ENCODE measurements around the gene PAK6.
A peak's percentile ranks its signal among the peaks of the same experiment; 100 is the strongest.

Gene PAK6

DNA sequence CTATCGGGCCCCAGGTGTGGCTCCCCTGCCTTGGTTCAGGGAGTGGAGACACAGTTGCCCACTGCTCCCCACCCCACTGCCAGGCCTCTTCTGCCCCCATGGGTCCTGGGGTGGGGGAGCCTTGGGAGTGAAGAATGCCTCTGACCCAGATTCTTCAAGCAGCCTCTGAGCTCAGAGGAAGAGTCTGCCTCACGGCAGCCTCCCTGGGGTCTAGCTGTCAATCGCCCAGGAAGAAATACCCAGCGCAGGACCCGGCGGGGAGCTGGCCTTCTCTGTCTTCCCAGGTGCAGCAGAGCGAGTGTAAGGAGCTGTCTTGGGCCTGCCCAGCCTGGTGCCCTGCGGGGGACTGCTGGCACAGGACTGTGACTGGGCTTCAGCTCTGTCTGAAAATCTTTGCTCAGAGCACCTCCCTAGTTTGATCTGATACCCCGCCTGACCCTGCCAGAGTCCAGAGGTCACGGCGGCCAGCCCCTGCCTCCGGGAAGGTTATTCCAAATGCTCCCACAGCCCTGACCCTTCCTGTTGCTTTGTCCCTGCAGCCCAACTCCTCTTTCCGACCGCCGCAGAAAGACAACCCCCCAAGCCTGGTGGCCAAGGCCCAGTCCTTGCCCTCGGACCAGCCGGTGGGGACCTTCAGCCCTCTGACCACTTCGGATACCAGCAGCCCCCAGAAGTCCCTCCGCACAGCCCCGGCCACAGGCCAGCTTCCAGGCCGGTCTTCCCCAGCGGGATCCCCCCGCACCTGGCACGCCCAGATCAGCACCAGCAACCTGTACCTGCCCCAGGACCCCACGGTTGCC lies 33.0 kb downstream of the PAK6 start:
- no peak overlapping the region for H3K9ac ChIP-seq (ENCODE audit: low read depth, low read length)
- no peaks in the 10 kb centered on the region for H3K36me3 ChIP-seq (ENCODE audit: insufficient read depth, low read length)
- H3K4me1 ChIP-seq (ENCODE audit: insufficient read depth, low read length) = peaks cover 3% of the 10 kb centered on the region; the same call in 1 of the 2 replicates
- no peaks in the 10 kb centered on the region for H3K9me3 ChIP-seq (ENCODE audit: control insufficient read depth, insufficient read depth, low read length)

DNA sequence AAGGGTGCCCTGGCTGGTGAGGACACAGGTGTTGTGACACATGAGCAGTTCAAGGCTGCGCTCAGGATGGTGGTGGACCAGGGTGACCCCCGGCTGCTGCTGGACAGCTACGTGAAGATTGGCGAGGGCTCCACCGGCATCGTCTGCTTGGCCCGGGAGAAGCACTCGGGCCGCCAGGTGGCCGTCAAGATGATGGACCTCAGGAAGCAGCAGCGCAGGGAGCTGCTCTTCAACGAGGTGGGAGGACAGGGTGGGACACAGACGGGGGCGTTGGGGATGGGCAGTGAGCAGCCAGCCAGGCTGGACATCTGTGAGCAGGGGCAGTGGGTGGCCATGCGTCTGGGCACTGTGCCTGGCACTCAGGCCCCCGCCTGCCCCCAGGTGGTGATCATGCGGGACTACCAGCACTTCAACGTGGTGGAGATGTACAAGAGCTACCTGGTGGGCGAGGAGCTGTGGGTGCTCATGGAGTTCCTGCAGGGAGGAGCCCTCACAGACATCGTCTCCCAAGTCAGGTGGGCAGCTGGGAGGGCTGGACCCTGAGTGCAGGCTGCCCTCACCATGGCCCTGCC lies 33.7 kb downstream of the PAK6 start:
- Histone ChIP-seq H3K9ac (ENCODE audit: low read depth, low read length) (no peak overlapping the region), H3K36me3 (ENCODE audit: insufficient read depth, low read length) (no peaks in the 10 kb centered on the region), H3K9me3 (ENCODE audit: control insufficient read depth, insufficient read depth, low read length) (no peaks in the 10 kb centered on the region), H3K4me1 (ENCODE audit: insufficient read depth, low read length) (no peaks in the 10 kb centered on the region; the same call in 1 of the 2 replicates)

DNA sequence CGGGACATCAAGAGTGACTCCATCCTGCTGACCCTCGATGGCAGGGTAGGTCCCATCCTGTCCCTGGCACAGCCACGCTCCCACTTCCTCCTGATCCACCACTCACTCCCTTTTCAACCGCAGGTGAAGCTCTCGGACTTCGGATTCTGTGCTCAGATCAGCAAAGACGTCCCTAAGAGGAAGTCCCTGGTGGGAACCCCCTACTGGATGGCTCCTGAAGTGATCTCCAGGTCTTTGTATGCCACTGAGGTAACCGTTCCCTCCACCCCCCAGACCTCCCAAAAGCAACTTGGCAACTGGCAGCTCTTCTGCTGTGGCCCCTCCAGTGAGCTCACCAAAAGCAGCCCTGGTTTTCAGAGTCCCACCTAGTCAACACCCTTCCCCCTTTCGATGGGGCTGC lies 34.6 kb downstream of the PAK6 start:
- no peaks in the 10 kb centered on the region for H3K9me3 ChIP-seq (ENCODE audit: control insufficient read depth, insufficient read depth, low read length)
- H3K36me3 ChIP-seq (ENCODE audit: insufficient read depth, low read length) = no peaks in the 10 kb centered on the region
- no peaks in the 10 kb centered on the region for H3K4me1 ChIP-seq (ENCODE audit: insufficient read depth, low read length)
- H3K9ac ChIP-seq (ENCODE audit: low read depth, low read length) = no peak overlapping the region

DNA sequence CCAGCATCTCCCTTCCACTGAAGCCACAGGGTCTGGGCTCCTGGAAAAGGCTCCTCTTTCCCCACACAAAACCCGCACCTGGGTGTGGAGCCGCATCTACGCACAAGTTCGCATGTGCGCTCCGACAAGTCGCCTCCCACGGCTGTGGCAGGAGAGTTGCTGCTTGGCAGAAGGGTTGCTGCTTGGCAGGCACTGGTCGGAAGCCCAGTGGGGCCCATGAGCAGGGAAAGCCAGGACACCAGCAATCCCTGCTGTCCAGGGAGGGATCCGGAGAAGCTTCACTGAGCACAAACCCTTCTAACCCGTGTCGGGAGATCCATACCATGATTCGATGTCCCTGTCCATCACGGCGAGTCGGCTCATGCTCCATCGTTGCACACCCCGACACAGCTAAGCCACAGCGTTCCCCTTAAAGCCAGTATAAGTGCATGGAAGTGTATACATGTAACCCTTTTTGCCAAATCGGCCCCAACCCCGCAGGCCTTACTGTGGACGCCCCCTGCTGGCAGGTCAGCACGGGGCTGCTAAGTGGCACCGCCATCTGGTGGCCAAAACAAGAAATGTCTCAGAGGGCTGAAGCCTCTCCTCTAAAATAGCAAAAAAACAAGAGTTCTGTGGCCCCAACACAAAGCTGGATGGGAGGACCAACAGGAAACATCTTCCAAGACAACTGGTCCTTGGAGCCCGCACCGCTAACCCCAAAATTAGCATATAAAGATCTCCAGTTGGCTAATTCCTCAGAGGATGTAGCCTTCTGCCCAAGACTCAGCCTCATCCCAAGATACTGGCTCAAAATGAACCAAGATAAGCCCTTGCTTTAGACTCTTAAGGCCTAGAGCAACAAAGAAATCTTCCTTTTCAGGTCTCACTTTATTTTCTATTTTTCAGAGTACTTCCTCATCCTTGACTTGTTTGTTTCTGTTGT lies 35.7 kb downstream of the PAK6 start:
- peaks cover 5% of the 10 kb centered on the region; the same call in 1 of the 2 replicates for H3K4me1 ChIP-seq (ENCODE audit: insufficient read depth, low read length)
- no peaks in the 10 kb centered on the region for H3K36me3 ChIP-seq (ENCODE audit: insufficient read depth, low read length)
- H3K9me3 ChIP-seq (ENCODE audit: control insufficient read depth, insufficient read depth, low read length) = no peaks in the 10 kb centered on the region
- no peak overlapping the region for H3K9ac ChIP-seq (ENCODE audit: low read depth, low read length)

DNA sequence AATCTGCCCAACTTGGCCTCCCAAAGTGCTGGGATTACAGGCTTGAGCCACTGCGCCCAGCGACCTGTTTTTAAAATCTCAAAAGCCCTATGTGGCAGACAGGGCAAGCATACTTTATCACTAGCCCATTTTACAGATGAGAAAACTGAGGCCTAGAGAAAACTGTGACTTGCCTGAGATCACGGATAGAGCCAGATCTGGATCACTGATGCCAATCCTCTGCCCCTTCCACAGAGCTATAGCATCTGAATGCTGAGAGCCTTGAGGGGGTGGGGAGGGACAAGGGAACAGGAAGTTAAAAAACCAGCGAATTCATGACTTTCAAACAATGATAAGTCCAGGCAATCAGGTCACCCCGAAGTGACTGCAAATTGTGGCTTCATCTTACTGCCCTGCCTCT lies 36.7 kb downstream of the PAK6 start:
- H3K9ac ChIP-seq (ENCODE audit: low read depth, low read length) = no peak overlapping the region
- H3K36me3 ChIP-seq (ENCODE audit: insufficient read depth, low read length) = no peaks in the 10 kb centered on the region
- peaks cover 5% of the 10 kb centered on the region for H3K4me1 ChIP-seq (ENCODE audit: insufficient read depth, low read length)
- H3K9me3 ChIP-seq (ENCODE audit: control insufficient read depth, insufficient read depth, low read length) = no peaks in the 10 kb centered on the region

DNA sequence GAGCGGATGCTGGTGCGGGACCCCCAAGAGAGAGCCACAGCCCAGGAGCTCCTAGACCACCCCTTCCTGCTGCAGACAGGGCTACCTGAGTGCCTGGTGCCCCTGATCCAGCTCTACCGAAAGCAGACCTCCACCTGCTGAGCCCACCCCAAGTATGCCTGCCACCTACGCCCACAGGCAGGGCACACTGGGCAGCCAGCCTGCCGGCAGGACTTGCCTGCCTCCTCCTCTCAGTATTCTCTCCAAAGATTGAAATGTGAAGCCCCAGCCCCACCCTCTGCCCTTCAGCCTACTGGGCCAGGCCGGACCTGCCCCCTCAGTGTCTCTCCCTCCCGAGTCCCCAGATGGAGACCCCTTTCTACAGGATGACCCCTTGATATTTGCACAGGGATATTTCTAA lies 37.1 kb downstream of the PAK6 start:
- Histone ChIP-seq H3K4me1 (ENCODE audit: insufficient read depth, low read length) (peaks cover 9% of the 10 kb centered on the region), H3K36me3 (ENCODE audit: insufficient read depth, low read length) (no peaks in the 10 kb centered on the region), H3K9me3 (ENCODE audit: control insufficient read depth, insufficient read depth, low read length) (no peaks in the 10 kb centered on the region), H3K9ac (ENCODE audit: low read depth, low read length) (no peak overlapping the region)

DNA sequence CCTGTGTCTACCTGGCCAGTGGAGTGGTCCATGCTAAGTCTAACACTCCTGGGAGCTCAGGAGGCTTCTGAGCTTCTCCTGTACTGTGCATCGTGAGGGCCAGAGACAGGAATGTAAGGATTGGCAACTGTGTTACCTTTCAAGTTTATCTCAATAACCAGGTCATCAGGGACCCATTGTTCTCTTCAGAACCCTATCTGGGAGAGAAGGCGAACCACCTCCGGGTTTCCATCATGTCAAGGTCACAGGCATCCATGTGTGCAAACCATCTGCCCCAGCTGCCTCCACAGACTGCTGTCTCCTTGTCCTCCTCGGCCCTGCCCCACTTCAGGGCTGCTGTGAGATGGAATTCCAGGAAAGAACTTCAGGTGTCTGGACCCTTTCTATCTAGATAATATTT lies 38.1 kb downstream of the PAK6 start:
- Histone ChIP-seq H3K4me1 (ENCODE audit: insufficient read depth, low read length) (peaks cover 9% of the 10 kb centered on the region), H3K9ac (ENCODE audit: low read depth, low read length) (no peak overlapping the region), H3K9me3 (ENCODE audit: control insufficient read depth, insufficient read depth, low read length) (no peaks in the 10 kb centered on the region), H3K36me3 (ENCODE audit: insufficient read depth, low read length) (no peaks in the 10 kb centered on the region)

DNA sequence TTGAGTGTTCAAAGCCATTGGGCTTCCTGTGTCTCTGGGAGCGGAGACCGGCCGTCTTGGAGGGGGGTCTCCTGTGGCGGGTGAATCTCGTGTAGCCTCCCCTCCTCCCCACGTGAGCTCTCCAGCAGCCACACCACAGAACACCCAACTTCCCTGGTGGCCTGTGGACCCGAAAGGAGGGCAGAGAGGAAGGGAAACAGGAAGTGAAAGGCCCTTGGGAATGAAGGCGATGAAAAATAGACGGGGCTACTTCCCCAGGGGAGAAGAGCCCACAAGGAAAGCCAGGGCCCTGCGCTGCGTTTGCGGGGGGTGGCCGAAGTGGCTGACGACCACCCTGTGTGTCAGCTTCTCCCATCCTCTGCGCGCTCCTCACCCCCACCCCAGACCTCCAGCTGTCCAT lies 38.6 kb downstream of the PAK6 start:
- Histone ChIP-seq H3K36me3 (ENCODE audit: insufficient read depth, low read length) (no peaks in the 10 kb centered on the region), H3K9me3 (ENCODE audit: control insufficient read depth, insufficient read depth, low read length) (no peaks in the 10 kb centered on the region), H3K4me1 (ENCODE audit: insufficient read depth, low read length) (peaks cover 9% of the 10 kb centered on the region), H3K9ac (ENCODE audit: low read depth, low read length) (no peak overlapping the region)

DNA sequence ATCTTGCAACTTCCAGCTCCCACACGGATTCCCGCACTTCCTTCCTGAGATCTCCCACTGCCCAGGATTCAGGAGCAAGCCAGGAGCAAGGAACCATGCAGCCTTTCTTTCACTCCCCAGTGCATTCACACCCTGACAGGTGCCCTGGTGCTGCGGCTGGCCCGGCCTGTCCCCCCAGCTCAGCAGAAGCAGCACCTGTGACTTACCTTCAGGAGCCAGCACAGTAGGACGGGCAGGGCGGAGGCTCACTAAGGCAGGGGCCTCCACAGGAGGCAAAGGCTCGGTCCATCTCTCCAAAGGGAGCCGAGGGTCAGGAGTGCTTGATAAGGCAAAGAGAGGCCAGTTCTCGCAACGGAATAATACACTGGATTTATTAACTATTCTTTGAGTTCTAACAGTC lies 39.2 kb downstream of the PAK6 start:
- Histone ChIP-seq H3K9ac (ENCODE audit: low read depth, low read length) (no peak overlapping the region), H3K4me1 (ENCODE audit: insufficient read depth, low read length) (peaks cover 9% of the 10 kb centered on the region), H3K9me3 (ENCODE audit: control insufficient read depth, insufficient read depth, low read length) (no peaks in the 10 kb centered on the region), H3K36me3 (ENCODE audit: insufficient read depth, low read length) (no peaks in the 10 kb centered on the region)

DNA sequence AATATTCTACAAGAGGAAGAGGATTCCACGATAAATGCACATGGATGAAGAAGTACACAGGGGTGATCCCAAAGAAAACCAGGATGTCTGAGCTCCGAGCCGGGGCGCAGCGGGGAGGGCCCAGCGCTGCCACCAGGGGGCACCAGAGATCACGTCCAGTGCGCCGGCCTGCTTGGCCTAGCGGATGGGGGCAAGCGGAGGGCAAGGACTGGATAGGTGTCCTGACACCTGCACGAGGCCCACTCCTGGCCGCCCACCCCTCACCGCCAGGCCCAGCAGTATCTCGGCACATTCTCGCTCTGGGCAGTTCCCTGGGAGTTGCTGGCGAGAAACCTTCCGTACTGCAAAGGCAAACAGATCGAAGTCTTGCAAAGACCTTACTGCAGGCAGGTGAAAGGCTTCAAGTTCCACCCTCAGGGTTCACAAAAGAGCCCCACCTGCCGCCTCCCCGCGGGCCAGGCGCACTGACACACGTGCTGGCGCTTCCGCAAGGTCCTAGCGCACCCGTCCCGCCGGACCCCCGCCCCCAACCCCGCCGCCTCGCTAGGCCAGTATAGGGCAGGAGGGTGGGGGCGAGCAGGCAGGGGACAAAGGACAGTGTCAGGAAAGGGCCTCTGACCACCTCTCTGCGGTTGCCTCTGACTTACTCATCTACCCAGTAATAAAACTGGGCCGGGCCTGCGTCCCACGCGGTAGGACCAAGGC lies 40.7 kb downstream of the PAK6 start:
- peak overlapping the region; percentile 49 for H3K9ac ChIP-seq (ENCODE audit: low read depth, low read length)
- H3K36me3 ChIP-seq (ENCODE audit: insufficient read depth, low read length) = no peaks in the 10 kb centered on the region
- no peaks in the 10 kb centered on the region for H3K9me3 ChIP-seq (ENCODE audit: control insufficient read depth, insufficient read depth, low read length)
- peaks cover 9% of the 10 kb centered on the region for H3K4me1 ChIP-seq (ENCODE audit: insufficient read depth, low read length)

DNA sequence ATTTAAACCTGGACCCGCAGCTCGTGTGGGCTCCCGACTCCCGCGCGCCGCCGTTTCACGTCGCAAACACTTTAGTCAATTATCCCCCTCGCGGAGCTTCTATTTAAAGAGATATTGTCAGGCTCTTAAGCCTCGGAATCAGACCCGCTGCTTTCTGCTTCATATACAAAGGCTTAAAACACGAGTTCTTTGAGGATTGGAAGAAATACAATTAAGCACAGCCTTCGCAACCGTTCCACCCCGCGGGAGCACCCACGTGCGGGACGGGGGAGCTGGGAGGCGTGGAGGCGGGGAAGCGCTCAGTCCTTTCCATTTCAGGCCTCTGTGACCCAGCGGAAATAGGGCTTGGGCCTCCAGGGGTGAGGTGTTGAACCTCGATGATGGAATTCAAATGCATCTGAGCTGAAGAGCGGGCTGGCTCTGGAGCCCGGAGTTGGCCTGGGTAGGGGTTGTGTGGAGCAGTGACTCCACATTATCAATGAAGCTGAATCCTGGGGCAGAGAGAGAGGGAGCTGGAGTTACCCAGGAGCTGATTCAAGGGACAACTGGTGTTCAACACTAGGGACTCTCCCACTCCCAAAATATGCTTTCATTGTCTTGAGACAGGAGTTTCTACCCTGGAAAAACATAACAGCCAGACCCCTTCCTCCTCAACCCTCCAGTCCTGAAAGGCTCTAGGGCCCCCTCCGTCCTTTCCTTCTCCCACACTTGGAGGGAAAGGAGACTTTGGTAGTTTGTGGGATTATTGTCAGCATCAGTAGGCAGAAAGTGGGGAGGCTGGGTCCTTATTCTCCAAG lies 41.6 kb downstream of the PAK6 start:
- H3K4me1 ChIP-seq (ENCODE audit: insufficient read depth, low read length) = peaks cover 16% of the 10 kb centered on the region

DNA sequence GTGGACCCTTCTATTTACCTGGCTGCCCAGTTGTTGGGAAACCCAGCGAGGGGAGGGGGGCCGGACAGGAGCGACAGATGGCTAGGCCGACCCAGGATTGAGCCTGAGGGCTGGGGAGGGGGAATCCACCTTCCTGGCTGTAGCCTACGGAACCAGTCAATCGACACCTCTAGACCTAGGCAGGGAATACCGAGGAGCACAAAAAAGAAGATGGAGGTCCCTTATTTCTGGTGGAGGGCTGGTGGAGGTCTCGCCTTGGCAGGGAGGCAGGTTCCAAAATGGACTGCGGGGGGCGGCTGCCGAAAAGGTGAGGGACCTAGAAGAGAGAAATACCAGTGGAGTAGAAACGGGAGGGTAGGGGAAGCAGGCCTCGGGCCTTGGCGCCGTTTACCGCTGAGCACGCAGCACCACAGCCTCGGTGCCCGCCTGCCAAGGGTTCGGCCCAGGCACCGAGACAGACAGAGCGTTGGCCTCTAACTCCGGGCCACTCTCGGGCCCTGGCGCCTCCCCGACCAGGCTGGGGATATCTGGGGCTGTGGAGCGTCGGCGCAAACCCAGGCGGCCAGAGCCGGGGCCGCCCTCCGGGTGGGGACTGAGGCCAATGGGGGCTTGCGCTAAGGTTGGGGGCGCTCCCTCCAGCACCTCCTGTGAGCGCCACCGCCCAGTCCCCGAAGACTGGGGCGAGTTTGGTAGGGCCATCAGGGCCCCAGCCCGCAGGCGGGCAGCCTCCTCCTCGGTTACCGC lies 42.4 kb downstream of the PAK6 start:
- H3K36me3 ChIP-seq (ENCODE audit: insufficient read depth, low read length) = no peaks in the 10 kb centered on the region
- H3K9ac ChIP-seq (ENCODE audit: low read depth, low read length) = peak overlapping the region; percentile 57; the same call in 1 of the 2 replicates
- peaks cover 23% of the 10 kb centered on the region for H3K4me1 ChIP-seq (ENCODE audit: insufficient read depth, low read length)
- no peaks in the 10 kb centered on the region for H3K9me3 ChIP-seq (ENCODE audit: control insufficient read depth, insufficient read depth, low read length)

More for the DNA sequence above, 41.6 kb downstream of the PAK6 start:
- Histone ChIP-seq H3K36me3 (ENCODE audit: insufficient read depth, low read length) (no peaks in the 10 kb centered on the region), H3K9me3 (ENCODE audit: control insufficient read depth, insufficient read depth, low read length) (no peaks in the 10 kb centered on the region), H3K9ac (ENCODE audit: low read depth, low read length) (peak overlapping the region; percentile 57)

DNA sequence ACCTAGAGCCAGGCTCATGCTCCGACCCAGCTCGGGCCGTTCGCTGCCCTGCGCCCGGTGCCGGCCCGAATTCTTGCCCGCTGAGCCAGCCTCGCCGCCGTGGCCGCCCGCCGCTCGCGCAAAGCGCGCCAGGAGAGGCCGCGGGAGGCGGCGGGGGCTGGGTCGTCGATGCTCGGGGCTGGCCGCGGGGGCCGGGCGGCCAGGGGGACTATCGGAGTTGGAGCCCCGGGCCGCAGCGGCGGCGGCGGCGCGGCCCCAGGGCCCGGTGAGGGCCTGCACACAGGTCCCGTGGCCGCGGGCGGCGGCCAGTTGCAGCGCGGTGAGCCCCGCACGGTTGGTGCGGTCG lies 42.9 kb downstream of the PAK6 start:
- Histone ChIP-seq H3K4me1 (ENCODE audit: insufficient read depth, low read length) (peaks cover 27% of the 10 kb centered on the region), H3K36me3 (ENCODE audit: insufficient read depth, low read length) (no peaks in the 10 kb centered on the region), H3K9me3 (ENCODE audit: control insufficient read depth, insufficient read depth, low read length) (no peaks in the 10 kb centered on the region), H3K9ac (ENCODE audit: low read depth, low read length) (peak overlapping the region; percentile 57)
